Stimulated activated CD4-positive, alpha-beta T cell treated with anti-CD3 and anti-CD28 coated beads, Interleukin-12 subunit alpha, Interleukin-12 subunit beta, amount 100 ng/mL, for 4 hours (primary cell): ENCODE measurements around the gene TMEM219.
A peak's percentile ranks its signal among the peaks of the same experiment; 100 is the strongest.

Experiments used
- DNase-seq: peaks from one replicate; pipeline ENCODE4 v3.0.0-alpha.2; 2020

TMEM219 gene

DNA sequence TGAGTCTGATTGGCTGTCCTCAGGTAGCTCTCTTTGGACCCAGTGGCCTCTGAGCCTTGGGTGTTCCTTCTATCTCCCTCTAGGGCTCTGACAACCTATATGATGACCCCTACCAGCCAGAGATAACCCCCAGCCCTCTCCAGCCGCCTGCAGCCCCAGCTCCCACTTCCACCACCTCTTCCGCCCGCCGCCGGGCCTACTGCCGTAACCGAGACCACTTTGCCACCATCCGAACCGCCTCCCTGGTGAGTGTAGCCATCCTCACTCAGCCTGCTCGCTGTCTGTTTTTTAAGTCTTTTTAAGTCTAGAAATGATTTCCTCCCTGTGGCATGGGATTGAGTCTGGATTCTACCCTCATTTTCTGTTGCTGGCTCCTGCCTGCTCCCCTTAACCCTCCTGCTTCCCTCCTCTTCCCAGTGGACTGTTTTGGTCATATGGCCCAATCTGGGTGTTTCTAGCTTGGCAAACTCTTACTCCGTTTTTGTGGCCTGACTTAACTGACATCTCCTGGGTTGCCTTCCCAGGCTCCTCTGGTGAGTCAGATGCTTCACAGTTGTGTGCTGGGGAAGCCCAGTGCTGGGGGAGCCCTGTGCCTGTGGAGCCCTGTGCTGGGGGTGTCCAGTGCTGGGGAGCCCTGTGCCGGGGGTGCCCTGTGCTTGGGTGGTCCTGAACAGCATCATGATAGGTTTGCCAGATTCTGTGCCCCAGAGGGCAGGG, 21.7 kb downstream of the TMEM219 start:
- DNase-seq = no peak

- no peak for DNase-seq
Measured at GRCh38 chr16:29984137-29984763, 22.4 kb downstream of the TMEM219 start.

- DNase-seq = no peak
Measured at GRCh38 chr16:29984764-29985147, 22.9 kb downstream of the TMEM219 start.

GRCh38 chr16:29985271-29985811, 23.5 kb downstream of the TMEM219 start:
- no peak for DNase-seq

DNA sequence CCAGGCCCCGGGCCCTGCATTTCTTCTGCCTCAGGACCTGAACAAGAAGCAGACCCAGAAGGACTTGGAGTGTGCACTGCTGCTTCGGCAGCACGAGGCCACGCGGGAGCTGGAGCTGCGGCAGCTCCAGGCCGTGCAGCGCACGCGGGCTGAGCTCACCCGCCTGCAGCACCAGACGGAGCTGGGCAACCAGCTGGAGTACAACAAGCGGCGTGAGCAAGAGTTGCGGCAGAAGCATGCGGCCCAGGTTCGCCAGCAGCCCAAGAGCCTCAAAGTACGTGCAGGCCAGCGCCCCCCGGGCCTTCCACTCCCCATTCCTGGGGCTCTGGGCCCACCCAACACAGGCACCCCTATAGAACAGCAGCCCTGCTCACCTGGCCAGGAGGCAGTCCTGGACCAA, 24.4 kb downstream of the TMEM219 start:
- no peak for DNase-seq

DNA sequence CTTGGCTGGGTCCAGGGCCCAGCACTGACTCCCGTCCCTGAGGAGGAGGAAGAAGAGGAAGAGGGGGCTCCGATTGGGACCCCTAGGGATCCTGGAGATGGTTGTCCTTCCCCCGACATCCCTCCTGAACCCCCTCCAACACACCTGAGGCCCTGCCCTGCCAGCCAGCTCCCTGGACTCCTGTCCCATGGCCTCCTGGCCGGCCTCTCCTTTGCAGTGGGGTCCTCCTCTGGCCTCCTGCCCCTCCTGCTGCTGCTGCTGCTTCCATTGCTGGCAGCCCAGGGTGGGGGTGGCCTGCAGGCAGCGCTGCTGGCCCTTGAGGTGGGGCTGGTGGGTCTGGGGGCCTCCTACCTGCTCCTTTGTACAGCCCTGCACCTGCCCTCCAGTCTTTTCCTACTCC, 25.1 kb downstream of the TMEM219 start:
- no peak for DNase-seq

- DNase-seq = no peak
Measured at GRCh38 chr16:29987371-29988085, 25.6 kb downstream of the TMEM219 start.

DNA sequence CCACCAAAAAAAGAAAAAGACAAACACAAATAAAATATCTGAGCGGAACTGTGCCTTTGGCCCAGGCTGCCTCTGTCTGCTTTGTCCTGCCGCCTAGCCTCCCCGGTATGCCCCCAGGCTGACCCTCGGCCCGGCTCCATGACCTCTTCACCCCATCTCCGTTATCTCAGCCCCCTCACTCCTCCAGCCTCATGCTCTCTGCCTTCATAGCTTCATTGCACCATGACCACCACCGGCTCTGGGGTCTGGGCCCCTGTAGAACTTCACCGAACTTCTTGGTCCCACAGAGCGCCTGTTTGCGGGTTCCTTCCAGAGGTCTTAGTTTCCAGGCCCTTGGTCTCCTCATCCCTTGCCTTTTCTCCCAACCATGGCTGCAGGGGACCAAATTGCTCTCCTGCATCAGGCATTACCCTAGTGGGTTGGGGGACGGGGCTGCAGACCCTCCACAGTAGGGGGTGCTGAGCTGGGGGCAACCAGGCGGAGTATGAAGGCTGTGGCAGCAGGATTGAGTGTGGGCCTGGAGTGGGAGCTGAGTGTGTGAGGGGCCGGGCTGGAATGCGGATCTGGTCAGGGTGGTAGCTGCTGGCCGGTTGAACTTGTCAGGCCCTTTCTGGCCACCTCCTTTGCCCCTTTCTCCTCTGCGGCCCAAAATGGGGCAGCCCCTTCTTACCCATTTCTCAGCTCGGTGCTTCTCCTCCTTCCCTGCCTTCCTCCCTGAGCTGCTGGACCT, 26.6 kb downstream of the TMEM219 start:
- no peak for DNase-seq

DNA sequence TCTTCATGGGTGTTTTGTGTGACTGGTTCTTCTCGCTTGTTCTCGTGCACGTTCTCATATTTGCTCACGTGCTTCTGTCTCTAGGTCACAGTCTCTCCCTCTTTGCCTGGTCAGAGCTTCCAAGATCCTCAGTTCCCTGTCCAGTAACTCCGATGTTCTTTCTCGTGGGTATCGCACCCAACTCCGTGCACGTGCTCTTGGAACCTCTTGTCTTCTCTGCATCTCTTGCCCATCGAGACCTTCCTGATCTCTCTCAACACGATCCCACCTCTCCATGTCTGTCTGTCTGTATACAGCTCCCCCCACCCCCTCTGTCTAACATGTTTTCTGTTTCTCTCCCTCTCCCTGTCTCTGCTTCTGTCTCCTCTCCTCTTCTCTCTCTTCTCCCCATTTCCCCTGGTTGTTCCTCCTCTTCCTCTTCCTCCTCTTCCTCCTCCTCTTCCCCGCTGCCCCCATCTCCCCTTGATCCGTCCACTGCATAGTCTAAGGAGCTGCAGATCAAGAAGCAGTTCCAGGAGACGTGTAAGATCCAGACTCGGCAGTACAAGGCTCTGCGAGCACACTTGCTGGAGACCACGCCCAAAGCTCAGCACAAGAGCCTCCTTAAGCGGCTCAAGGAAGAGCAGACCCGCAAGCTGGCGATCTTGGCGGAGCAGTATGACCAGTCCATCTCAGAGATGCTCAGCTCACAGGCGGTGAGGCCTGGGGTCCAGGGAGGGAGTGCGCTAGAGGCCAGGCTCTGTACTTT, 27.4 kb downstream of the TMEM219 start:
- DNase-seq = no peak

- no peak for DNase-seq
Measured at GRCh38 chr16:29990034-29990433, 28.2 kb downstream of the TMEM219 start.

DNA sequence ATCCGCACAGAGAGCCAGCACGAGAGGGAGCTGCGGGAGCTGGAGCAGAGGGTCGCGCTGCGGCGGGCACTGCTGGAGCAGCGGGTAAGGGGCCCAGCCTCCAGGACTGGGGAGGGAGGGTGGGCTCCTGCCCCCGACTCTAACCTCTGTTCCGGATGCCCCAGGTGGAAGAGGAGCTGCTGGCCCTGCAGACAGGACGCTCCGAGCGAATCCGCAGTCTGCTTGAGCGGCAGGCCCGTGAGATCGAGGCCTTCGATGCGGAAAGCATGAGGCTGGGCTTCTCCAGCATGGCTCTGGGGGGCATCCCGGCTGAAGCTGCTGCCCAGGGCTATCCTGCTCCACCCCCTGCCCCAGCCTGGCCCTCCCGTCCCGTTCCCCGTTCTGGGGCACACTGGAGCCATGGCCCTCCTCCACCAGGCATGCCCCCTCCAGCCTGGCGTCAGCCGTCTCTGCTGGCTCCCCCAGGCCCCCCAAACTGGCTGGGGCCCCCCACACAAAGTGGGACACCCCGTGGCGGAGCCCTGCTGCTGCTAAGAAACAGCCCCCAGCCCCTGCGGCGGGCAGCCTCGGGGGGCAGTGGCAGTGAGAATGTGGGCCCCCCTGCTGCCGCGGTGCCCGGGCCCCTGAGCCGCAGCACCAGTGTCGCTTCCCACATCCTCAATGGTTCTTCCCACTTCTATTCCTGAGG, 29.1 kb downstream of the TMEM219 start:
- no peak for DNase-seq

GRCh38 chr16:29991571-29991904, 29.7 kb downstream of the TMEM219 start:
- no peak for DNase-seq

- DNase-seq = no peak
Measured at GRCh38 chr16:29992344-29992967, 30.6 kb downstream of the TMEM219 start.

GRCh38 chr16:29993191-29993902, 31.5 kb downstream of the TMEM219 start:
- DNase-seq = no peak

GRCh38 chr16:29993903-29994599, 32.2 kb downstream of the TMEM219 start:
- no peak for DNase-seq

DNA sequence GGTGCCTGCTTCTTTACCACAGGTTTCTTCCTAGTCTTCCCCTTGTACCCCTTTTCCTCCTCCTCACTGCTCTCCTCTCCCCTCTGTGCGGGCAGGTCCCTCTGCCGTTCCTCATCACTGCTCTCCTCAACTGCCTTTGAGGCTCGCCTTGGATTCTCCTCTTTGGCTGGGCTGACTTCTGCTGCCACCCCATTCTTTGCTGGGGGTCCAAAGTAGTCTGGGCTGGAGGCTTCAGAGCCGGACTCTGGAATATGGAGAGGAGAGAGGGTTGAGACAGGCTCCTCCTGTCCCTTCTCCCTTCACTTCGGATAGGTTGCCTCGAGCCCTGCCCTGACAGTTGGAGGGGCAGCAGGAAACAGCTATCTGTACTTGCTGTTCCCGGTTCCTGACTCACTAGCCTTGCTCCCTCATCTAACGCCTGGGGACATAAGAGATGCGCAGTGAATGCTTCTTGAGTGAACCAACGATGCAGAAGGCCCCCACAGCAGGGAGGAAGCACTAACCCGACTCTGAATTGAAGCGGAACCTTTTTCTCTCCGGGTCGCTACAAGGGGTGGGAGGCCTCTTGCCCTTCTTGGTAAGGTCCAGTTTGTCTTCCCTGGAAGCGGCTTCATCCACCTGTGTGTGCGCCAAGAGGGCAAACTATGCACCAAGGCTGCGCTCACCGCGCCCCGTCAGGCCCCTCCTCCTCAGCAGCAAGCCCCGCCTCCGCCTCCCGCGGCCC, 32.9 kb downstream of the TMEM219 start:
- DNase-seq = peak; percentile 74

DNA sequence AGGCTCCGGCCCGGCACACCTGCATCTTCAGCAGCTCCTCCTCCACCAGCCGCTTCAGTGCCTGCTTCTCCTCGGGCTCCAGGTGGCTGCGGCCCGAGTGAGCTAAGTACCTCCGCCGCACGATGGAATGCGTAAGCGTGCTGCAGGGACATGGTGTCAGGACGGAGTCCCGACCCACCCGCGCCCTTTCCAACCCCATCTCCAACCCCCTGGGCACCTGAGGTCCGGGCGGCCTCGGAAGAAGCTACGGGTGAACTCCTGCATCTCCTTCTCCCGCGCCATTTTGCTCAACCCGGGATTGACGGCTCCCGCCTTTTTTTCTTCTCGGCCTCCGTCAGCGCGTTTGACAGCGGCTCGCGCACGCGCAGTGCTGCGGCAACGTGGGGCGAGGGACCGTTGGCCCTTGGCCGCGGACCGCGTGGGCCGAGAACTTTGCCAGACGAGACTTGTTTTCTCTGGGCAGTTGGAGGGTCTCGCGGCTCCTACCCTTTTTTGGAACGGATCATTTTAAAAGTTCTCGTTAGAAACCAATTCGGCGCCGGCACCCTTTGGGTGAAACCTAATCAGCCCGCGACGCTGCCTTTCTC, 33.5 kb downstream of the TMEM219 start, which contains the start of gene HIRIP3:
HIRIP3 (minus strand) TSS at position 294 of the 587 bp plus-strand sequence; CDS start at position 282, 12 bp downstream.
- DNase-seq = peak; percentile 84

DNA sequence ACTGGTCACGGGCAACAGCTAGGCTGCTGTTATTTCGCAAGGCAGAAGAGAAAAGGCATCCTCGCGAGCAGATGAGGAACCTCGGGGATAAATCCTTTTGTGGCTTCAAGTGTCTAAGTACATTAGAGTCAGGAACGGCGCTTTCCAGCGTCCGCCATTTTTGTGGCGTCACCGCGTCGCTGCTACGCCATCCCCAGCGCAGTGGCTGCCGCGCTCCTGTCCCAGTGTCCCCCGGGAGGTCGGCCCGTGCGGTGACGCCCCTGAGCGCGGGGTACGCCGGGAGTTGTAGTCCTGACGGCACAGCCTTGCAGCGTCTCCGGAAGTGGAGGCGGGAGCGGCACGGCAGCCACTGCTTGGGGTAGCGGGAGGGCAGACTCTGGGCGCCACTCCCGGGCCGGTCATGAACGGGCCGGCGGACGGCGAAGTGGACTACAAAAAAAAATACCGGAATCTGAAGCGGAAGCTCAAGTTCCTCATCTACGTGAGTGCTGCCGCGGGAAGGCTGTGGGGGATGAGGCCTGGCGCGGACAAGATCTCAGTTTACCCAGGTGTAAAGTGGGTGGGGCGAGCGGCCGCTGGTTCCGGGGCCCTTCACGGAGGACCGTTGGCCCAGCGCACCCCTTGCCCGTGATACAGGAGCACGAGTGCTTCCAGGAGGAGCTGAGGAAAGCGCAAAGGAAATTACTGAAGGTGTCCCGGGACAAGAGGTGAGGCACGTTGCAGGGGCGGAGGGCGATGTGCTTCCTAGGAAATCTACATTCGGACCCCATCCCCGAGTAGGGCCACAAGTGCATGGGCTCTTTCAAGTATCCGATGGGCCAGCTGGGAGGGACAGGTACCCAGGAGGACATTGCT, 34.3 kb downstream of the TMEM219 start, which contains the start of gene INO80E:
INO80E (plus strand) TSS at position 331 of the 855 bp plus-strand sequence; CDS start at position 401, 70 bp downstream.
- DNase-seq = peak; percentile 99
